B cell (primary cell): ENCODE results near the gene CAMK1D.
"Not testable (repeated sequence)": the region's sequence is repeated elsewhere in the genome, so short reads cannot be mapped to it uniquely, and the experiment has no call there.

Experiments used
- CTCF ChIP-seq: fragments of 200-600 bp; IDR thresholded peaks from one replicate; pipeline ENCODE4 v1.8.0; 2022; ENCODE audit warnings: antibody characterized with exemption, mild to moderate bottlenecking
- EZH2 ChIP-seq: IDR thresholded peaks from 2 replicates; pipeline ENCODE4 v1.6.1; 2012; ENCODE audit warnings: borderline replicate concordance, low read depth, mild to moderate bottlenecking, moderate library complexity, low read length; ENCODE audit not compliant: insufficient read depth, poor library complexity, severe bottlenecking

- TF ChIP-seq CTCF, EZH2: not testable (repeated sequence)
These were observed 5.3 kb downstream of the CAMK1D start for GRCh38 chr10:12354696-12355095.
